H9 (cell line): ENCODE data around the gene EVI2A. TPM values are rescaled to one million over a fixed set of nuclear protein-coding genes. Genes with fewer than 3 reads are reported as not detected.

ENCODE experiments used
- DNase-seq: peaks from one replicate; pipeline ENCODE4 v3.0.0-alpha.2; 2017
- H2AFZ ChIP-seq: one replicate; pipeline ENCODE4 v1.6.1; 2013; ENCODE audit warnings: mild to moderate bottlenecking, low read length, control low read depth, moderate library complexity
- H2AK5ac ChIP-seq: 2 replicates; pipeline ENCODE4 v1.6.1; 2013; ENCODE audit warnings: low read length, control low read depth, mixed read lengths; ENCODE audit not compliant: insufficient read length
- H2BK120ac ChIP-seq: one replicate; pipeline ENCODE4 v1.6.1; 2013; ENCODE audit warnings: low read depth, mild to moderate bottlenecking, low read length, control low read depth, inconsistent platforms; ENCODE audit not compliant: poor library complexity, severe bottlenecking
- H2BK12ac ChIP-seq: 2 replicates; pipeline ENCODE4 v1.6.1; 2013; ENCODE audit warnings: low read length, control low read depth, mixed read lengths, low read depth; ENCODE audit not compliant: insufficient read length
- H2BK15ac ChIP-seq: 2 replicates; pipeline ENCODE4 v1.6.1; 2013; ENCODE audit warnings: low read depth, low read length, control low read depth
- H2BK20ac ChIP-seq: one replicate; pipeline ENCODE4 v1.6.1; 2013; ENCODE audit warnings: low read depth, mild to moderate bottlenecking, low read length, control low read depth, inconsistent platforms; ENCODE audit not compliant: poor library complexity, severe bottlenecking
- H2BK5ac ChIP-seq: 2 replicates; pipeline ENCODE4 v1.6.1; 2013; ENCODE audit warnings: low read length, control low read depth, mixed read lengths; ENCODE audit not compliant: insufficient read length
- H3K14ac ChIP-seq: 2 replicates; pipeline ENCODE4 v1.6.1; 2013; ENCODE audit warnings: low read length, control low read depth; ENCODE audit not compliant: insufficient read depth
- H3K18ac ChIP-seq: 2 replicates; pipeline ENCODE4 v1.6.1; 2013; ENCODE audit warnings: low read depth, mild to moderate bottlenecking, mixed read lengths, low read length, control low read depth; ENCODE audit not compliant: insufficient read length
- H3K23ac ChIP-seq: 2 replicates; pipeline ENCODE4 v1.6.1; 2013; ENCODE audit warnings: low read length, control low read depth, mixed read lengths, low read depth; ENCODE audit not compliant: insufficient read length
- H3K23me2 ChIP-seq: 2 replicates; pipeline ENCODE4 v1.6.1; 2013; ENCODE audit warnings: low read depth, mild to moderate bottlenecking, mixed read lengths, low read length, control low read depth; ENCODE audit not compliant: insufficient read length, poor library complexity, severe bottlenecking
- H3K27ac ChIP-seq: 2 replicates; pipeline ENCODE4 v1.5.1; 2013; ENCODE audit warnings: low read length, control low read depth, mixed read lengths, low read depth; ENCODE audit not compliant: insufficient read length
- H3K27me3 ChIP-seq: 2 replicates; pipeline ENCODE4 v1.6.1; 2013; ENCODE audit warnings: low read length, control low read depth, inconsistent platforms; ENCODE audit not compliant: insufficient read depth
- H3K4ac ChIP-seq: 2 replicates; pipeline ENCODE4 v1.6.1; 2013; ENCODE audit warnings: low read depth, mild to moderate bottlenecking, control low read depth, inconsistent platforms, low read length, moderate library complexity
- H3K4me1 ChIP-seq: 2 replicates; pipeline ENCODE4 v1.6.1; 2013; ENCODE audit warnings: low read length, control low read depth, inconsistent platforms; ENCODE audit not compliant: insufficient read depth
- H3K4me2 ChIP-seq: 2 replicates; pipeline ENCODE4 v1.6.1; 2013; ENCODE audit warnings: low read length, control low read depth, mixed read lengths; ENCODE audit not compliant: insufficient read length, insufficient read depth
- H3K56ac ChIP-seq: 2 replicates; pipeline ENCODE4 v1.6.1; 2013; ENCODE audit warnings: low read depth, mild to moderate bottlenecking, mixed read lengths, low read length, control low read depth; ENCODE audit not compliant: insufficient read length
- H3K79me1 ChIP-seq: 2 replicates; pipeline ENCODE4 v1.6.1; 2013; ENCODE audit warnings: low read depth, mild to moderate bottlenecking, moderate library complexity, low read length, control low read depth, inconsistent platforms; ENCODE audit not compliant: insufficient read depth, poor library complexity, severe bottlenecking
- H3K79me2 ChIP-seq: 2 replicates; pipeline ENCODE4 v1.6.1; 2013; ENCODE audit warnings: low read length, control low read depth, inconsistent platforms; ENCODE audit not compliant: insufficient read depth
- H3K9ac ChIP-seq: 2 replicates; pipeline ENCODE4 v1.6.1; 2013; ENCODE audit warnings: low read length, control low read depth, mixed read lengths; ENCODE audit not compliant: insufficient read length; ENCODE audit errors: extremely low read depth
- H3K9me3 ChIP-seq: one replicate; pipeline ENCODE4 v1.6.1; 2013; ENCODE audit warnings: low read depth, low read length, inconsistent platforms; ENCODE audit not compliant: control insufficient read depth
- H3T11ph ChIP-seq: one replicate; pipeline ENCODE4 v1.6.1; 2013; ENCODE audit warnings: mild to moderate bottlenecking, low read length, control low read depth, inconsistent platforms
- H4K20me1 ChIP-seq: one replicate; pipeline ENCODE4 v1.6.1; 2013; ENCODE audit not compliant: control insufficient read depth, insufficient read length, insufficient read depth
- H4K5ac ChIP-seq: 2 replicates; pipeline ENCODE4 v1.6.1; 2013; ENCODE audit warnings: low read depth, mild to moderate bottlenecking, mixed read lengths, low read length, control low read depth; ENCODE audit not compliant: insufficient read length
- H4K8ac ChIP-seq: replicated peaks from 2 replicates; pipeline ENCODE4 v1.6.1; 2013; ENCODE audit warnings: low read length, control low read depth, mixed read lengths, low read depth; ENCODE audit not compliant: insufficient read length
- H4K91ac ChIP-seq: 2 replicates; pipeline ENCODE4 v1.6.1; 2013; ENCODE audit warnings: low read depth, mild to moderate bottlenecking, moderate library complexity, mixed read lengths, low read length, control low read depth; ENCODE audit not compliant: insufficient read length
- H3K27ac Mint-ChIP-seq, 3 experiments: 2 replicates in 2 of 3; 3 replicates in 1 of 3; pipeline ENCODE4 v1.8.0; 2020 to 2021; ENCODE audit warnings: mixed read lengths in 3 of 3, mild to moderate bottlenecking in 1 of 3, moderate library complexity in 1 of 3
- H3K27me3 Mint-ChIP-seq: 2 replicates; pipeline ENCODE4 v1.8.0; 2021; ENCODE audit warnings: low read depth, mild to moderate bottlenecking, moderate library complexity, mixed read lengths
- H3K36me3 Mint-ChIP-seq, 3 experiments: 2 replicates in 2 of 3; 3 replicates in 1 of 3; pipeline ENCODE4 v1.8.0; 2020 to 2021; ENCODE audit warnings: low read depth in 3 of 3, mixed read lengths in 3 of 3; ENCODE audit not compliant: insufficient read depth in 1 of 3
- H3K4me1 Mint-ChIP-seq, 2 experiments: 2 replicates each; pipeline ENCODE4 v1.8.0; 2020; ENCODE audit warnings: mixed read lengths in 2 of 2
- H3K4me3 Mint-ChIP-seq, 2 experiments: 2 replicates in 1 of 2; 3 replicates in 1 of 2; pipeline ENCODE4 v1.8.0; 2020 to 2021; ENCODE audit warnings: mild to moderate bottlenecking in 2 of 2, mixed read lengths in 2 of 2, moderate library complexity in 1 of 2
- H3K9me3 Mint-ChIP-seq, 2 experiments: 2 replicates in 1 of 2; 3 replicates in 1 of 2; pipeline ENCODE4 v1.8.0; 2020; ENCODE audit warnings: mild to moderate bottlenecking in 2 of 2, mixed read lengths in 2 of 2, moderate library complexity in 1 of 2
- total RNA-seq: library from RNA; stranded (reverse); gene quantifications from 2 replicates; pipeline ENCODE4 v1.2.1, GENCODE V29; 2021
- TF ChIP-seq, protein P1 (sequence below): fragments of 200-600 bp; sonication (generic); conservative IDR thresholded peaks from 3 replicates; pipeline ENCODE4 v1.8.0; 2021; ENCODE audit warnings: antibody characterized with exemption, mild to moderate bottlenecking

Gene EVI2A
- total RNA-seq, 1 experiment from 2014 or later = not detected

GRCh38 chr17:31329221-31329620 is 7.8 kb upstream of the EVI2A start:
- Histone ChIP-seq H3K18ac (no peak overlapping the region), H4K5ac (no peak overlapping the region), H3T11ph (no peak overlapping the region), H3K27me3 (no peaks in the 10 kb centered on the region), H3K27ac (no peak overlapping the region), H2BK120ac (no peak overlapping the region), H3K4me1 (no peaks in the 10 kb centered on the region), H3K14ac (no peak overlapping the region), H4K91ac (no peak overlapping the region), H2BK12ac (no peak overlapping the region), H3K4me2 (no peak overlapping the region), H4K8ac (no peak overlapping the region), H3K23me2 (no peaks in the 10 kb centered on the region), H3K56ac (no peak overlapping the region), H2BK20ac (no peak overlapping the region), H2BK5ac (no peak overlapping the region), H3K79me1 (no peaks in the 10 kb centered on the region), H4K20me1 (no peaks in the 10 kb centered on the region), H2AFZ (no peak overlapping the region), H2AK5ac (no peak overlapping the region), H3K4ac (no peak overlapping the region), H3K23ac (no peak overlapping the region), H3K79me2 (no peaks in the 10 kb centered on the region), H3K9me3 (no peaks in the 10 kb centered on the region), H2BK15ac (no peak overlapping the region), H3K9ac (no peak overlapping the region)
- TF ChIP-seq, protein P1, sequence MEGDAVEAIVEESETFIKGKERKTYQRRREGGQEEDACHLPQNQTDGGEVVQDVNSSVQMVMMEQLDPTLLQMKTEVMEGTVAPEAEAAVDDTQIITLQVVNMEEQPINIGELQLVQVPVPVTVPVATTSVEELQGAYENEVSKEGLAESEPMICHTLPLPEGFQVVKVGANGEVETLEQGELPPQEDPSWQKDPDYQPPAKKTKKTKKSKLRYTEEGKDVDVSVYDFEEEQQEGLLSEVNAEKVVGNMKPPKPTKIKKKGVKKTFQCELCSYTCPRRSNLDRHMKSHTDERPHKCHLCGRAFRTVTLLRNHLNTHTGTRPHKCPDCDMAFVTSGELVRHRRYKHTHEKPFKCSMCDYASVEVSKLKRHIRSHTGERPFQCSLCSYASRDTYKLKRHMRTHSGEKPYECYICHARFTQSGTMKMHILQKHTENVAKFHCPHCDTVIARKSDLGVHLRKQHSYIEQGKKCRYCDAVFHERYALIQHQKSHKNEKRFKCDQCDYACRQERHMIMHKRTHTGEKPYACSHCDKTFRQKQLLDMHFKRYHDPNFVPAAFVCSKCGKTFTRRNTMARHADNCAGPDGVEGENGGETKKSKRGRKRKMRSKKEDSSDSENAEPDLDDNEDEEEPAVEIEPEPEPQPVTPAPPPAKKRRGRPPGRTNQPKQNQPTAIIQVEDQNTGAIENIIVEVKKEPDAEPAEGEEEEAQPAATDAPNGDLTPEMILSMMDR = no peak
- no peaks in the 10 kb centered on the region for H3K4me1 Mint-ChIP-seq
- H3K27me3 Mint-ChIP-seq = no peaks in the 10 kb centered on the region
- no peak overlapping the region for H3K4me3 Mint-ChIP-seq
- peaks cover 0 to 23% (median 9%) of the 10 kb centered on the region in 3 experiments; a peak in 3 of 7 replicates for H3K36me3 Mint-ChIP-seq
- no peak for DNase-seq
- H3K9me3 Mint-ChIP-seq = no peaks in the 10 kb centered on the region
- H3K27ac Mint-ChIP-seq = no peak overlapping the region
